K562 (cell line): ENCODE results near the gene CHST8. TPM values are rescaled to one million over a fixed set of nuclear protein-coding genes. Genes with fewer than 3 reads are reported as not detected.

Source experiments
- CHD1 ChIP-seq: fragments of 200-600 bp; sonication (generic); IDR thresholded peaks from one replicate; pipeline ENCODE4 v1.6.1; 2012; ENCODE audit warnings: mild to moderate bottlenecking, moderate library complexity, low read length, inconsistent platforms
- CTBP1 ChIP-seq: fragments of 450-650 bp; IDR thresholded peaks from 2 replicates; pipeline ENCODE4 v1.6.1; 2016; ENCODE audit warnings: borderline replicate concordance
- GATAD2B ChIP-seq: fragments of 450-650 bp; IDR thresholded peaks from 2 replicates; pipeline ENCODE4 v1.6.1; 2017; ENCODE audit warnings: mild to moderate bottlenecking, borderline replicate concordance
- JUND ChIP-seq, 2 experiments: IDR thresholded peaks; 2 replicates in 1 of 2; 3 replicates in 1 of 2; pipeline ENCODE4 v1.6.1; 2011; ENCODE audit warnings: borderline replicate concordance in 2 of 2, low read depth in 2 of 2, low read length in 2 of 2, improper control_type of control experiment in 1 of 2, missing biosample characterization in 1 of 2, missing genetic modification characterization in 1 of 2, missing genetic modification reagents in 1 of 2
- LCOR ChIP-seq: sonication (generic); formaldehyde crosslinking; IDR thresholded peaks from 2 replicates; pipeline ENCODE4 v1.8.0; 2022; ENCODE audit warnings: mild to moderate bottlenecking, missing genetic modification reagents
- MTA2 ChIP-seq: fragments of 450-650 bp; IDR thresholded peaks from 2 replicates; pipeline ENCODE4 v1.6.1; 2016; ENCODE audit warnings: low read depth
- PTTG1 ChIP-seq: fragments of 450-650 bp; IDR thresholded peaks from 2 replicates; pipeline ENCODE4 v1.6.1; 2016; ENCODE audit warnings: low read depth, mild to moderate bottlenecking, missing genetic modification characterization, missing compliant biosample characterization
- TARDBP ChIP-seq: fragments of 450-650 bp; IDR thresholded peaks from 2 replicates; pipeline ENCODE4 v1.6.1; 2016
- YBX1 ChIP-seq: fragments of 450-650 bp; IDR thresholded peaks from 2 replicates; pipeline ENCODE4 v1.7.1; 2016; ENCODE audit warnings: mild to moderate bottlenecking
- ZBTB8A ChIP-seq: fragments of 450-650 bp; IDR thresholded peaks from 2 replicates; pipeline ENCODE4 v1.6.1; 2018; ENCODE audit warnings: mild to moderate bottlenecking, moderate library complexity; ENCODE audit not compliant: partially characterized antibody
- ZNF263 ChIP-seq: sonication (generic); formaldehyde crosslinking; IDR thresholded peaks from 2 replicates; pipeline ENCODE4 v1.8.0; 2022; ENCODE audit warnings: mild to moderate bottlenecking, missing genetic modification reagents, borderline replicate concordance
- ZNF282 ChIP-seq: sonication (generic); formaldehyde crosslinking; IDR thresholded peaks from 2 replicates; pipeline ENCODE4 v1.8.1; 2023; ENCODE audit warnings: missing genetic modification reagents
- polyA plus RNA-seq, 8 experiments: library from polyadenylated mRNA; depleted of rRNA in 4 of 8; stranded (reverse) in 5 of 8; unstranded in 3 of 8; fragments of >200 nt; fragmentation: Nextera tagmentation in 2 of 8; fragmentation: Illumina TruSeq in 1 of 8; extraction: Ambion mirVana in 2 of 8; extraction: Trizol in 1 of 8; gene quantifications; 2 replicates each; pipeline versions ENCODE4 v1.2.1 to v1.2.3, GENCODE V29; 2011 to 2014; ENCODE audit warnings: inconsistent platforms in 1 of 8, missing spikeins in 1 of 8
- total RNA-seq, 7 experiments: library from RNA; depleted of rRNA in 6 of 7; stranded (reverse); fragments of >200 nt in 6 of 7; fragmentation: Illumina TruSeq in 2 of 7; extraction: Trizol in 2 of 7; gene quantifications; 2 replicates each; pipeline versions ENCODE4 v1.2.1 to v1.2.3, GENCODE V29; 2011 to 2021; ENCODE audit warnings: low replicate concordance in 1 of 7
- TF ChIP-seq, protein P1 (sequence below): fragments of 450-650 bp; formaldehyde crosslinking; IDR thresholded peaks from 2 replicates; pipeline ENCODE4 v1.4.0; 2022; ENCODE audit warnings: missing genetic modification characterization
- TF ChIP-seq, protein P2 (sequence below), 2 experiments: fragments of 150-350 bp in 1 of 2; IDR thresholded peaks; 2 replicates each; pipeline ENCODE4 v1.6.1; 2012 to 2016; ENCODE audit warnings: low read depth in 2 of 2, low read length in 2 of 2, mild to moderate bottlenecking in 1 of 2, moderate library complexity in 1 of 2
- TF ChIP-seq, protein P3 (sequence below), 3 experiments: IDR thresholded peaks in 2 of 3; conservative IDR thresholded peaks in 1 of 3; 2 replicates each; pipeline ENCODE4 v1.5.1; 2011 to 2012; ENCODE audit warnings: low read length in 3 of 3, mild to moderate bottlenecking in 3 of 3, control low read depth in 2 of 3, improper control_type of control experiment in 1 of 3, inconsistent platforms in 1 of 3, low read depth in 1 of 3, mixed read lengths in 1 of 3, moderate library complexity in 1 of 3; ENCODE audit not compliant: insufficient read depth in 2 of 3
- TF ChIP-seq, protein P4 (sequence below), 2 experiments: IDR thresholded peaks; 2 replicates each; pipeline ENCODE4 v1.6.1; 2012; ENCODE audit warnings: improper control_type of control experiment in 2 of 2, low read depth in 2 of 2, low read length in 2 of 2, borderline replicate concordance in 1 of 2

Gene CHST8
- total and polyA plus RNA-seq, 9 of the 15 experiments (the other 6 are each of a cell fraction or from before 2014, with no cell fraction given) = 0.11 TPM; not detected in 8

DNA sequence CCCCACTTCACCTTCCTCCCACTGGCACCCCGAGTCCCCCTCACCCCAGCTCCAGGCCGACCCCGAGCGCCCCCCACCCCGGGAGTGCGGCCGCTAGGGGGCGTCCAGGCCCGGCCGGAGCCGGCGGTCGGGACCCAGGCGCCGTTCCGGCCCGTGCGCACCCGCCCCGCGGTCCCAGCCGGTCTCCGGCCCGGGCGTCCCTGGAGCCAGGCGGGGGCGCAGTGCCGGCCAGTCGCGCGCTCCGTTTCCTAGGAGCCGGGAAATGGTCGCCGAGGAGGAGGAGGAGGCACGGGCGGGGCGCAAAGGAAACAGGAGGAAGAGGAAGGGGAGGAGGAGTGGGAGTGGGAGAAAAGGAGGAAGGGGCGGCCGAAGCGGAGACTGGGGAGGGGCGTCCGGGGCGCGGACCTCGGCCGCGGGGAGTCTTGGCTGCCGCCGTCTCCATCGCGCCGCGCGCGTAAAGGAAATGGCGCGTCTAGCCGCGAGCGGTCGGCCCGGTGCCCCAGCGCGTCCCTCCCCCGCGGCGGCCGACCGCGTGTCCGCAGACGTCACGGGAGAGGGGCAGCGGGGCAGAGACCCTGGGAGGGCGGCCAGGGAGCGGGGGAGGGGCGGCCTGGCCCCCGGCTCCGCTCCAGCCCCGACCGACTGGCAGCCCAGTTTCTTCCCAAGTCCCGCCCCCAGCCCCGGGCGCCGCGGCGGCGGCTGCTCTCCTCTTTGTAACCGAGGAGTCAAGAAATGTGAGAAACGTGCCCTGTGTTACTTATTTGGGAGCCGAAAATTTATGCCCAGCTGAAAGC lies 173.8 kb downstream of the CHST8 start (continued):
- TF ChIP-seq, protein P1, sequence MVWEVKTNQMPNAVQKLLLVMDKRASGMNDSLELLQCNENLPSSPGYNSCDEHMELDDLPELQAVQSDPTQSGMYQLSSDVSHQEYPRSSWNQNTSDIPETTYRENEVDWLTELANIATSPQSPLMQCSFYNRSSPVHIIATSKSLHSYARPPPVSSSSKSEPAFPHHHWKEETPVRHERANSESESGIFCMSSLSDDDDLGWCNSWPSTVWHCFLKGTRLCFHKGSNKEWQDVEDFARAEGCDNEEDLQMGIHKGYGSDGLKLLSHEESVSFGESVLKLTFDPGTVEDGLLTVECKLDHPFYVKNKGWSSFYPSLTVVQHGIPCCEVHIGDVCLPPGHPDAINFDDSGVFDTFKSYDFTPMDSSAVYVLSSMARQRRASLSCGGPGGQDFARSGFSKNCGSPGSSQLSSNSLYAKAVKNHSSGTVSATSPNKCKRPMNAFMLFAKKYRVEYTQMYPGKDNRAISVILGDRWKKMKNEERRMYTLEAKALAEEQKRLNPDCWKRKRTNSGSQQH (CRISPR knock-in tag) = no peak
- TF ChIP-seq CHD1 (peak; percentile 77), CTBP1 (peak; percentile 97), ZNF263 (0 out of 2 replicates have a peak, but pooled peaks have one; percentile 16), PTTG1 (no peak), LCOR (no peak), MTA2 (0 out of 2 replicates have a peak, but pooled peaks have one; percentile 36), ZBTB8A (no peak), YBX1 (no peak), ZNF282 (CRISPR knock-in tag) (0 out of 2 replicates have a peak, but pooled peaks have one; percentile 27), TARDBP (0 out of 2 replicates have a peak, but pooled peaks have one; percentile 26), GATAD2B (peak; percentile 93), JUND (IDR thresholded peaks at IDR 0.05; ENCODE audit: borderline replicate concordance, low read depth, low read length) (peak; percentile 54; the same call in 1 of the 2 replicates), JUND (tag; IDR thresholded peaks at IDR 0.05; ENCODE audit: borderline replicate concordance, low read depth, low read length) (no peak)
- TF ChIP-seq, protein P2, sequence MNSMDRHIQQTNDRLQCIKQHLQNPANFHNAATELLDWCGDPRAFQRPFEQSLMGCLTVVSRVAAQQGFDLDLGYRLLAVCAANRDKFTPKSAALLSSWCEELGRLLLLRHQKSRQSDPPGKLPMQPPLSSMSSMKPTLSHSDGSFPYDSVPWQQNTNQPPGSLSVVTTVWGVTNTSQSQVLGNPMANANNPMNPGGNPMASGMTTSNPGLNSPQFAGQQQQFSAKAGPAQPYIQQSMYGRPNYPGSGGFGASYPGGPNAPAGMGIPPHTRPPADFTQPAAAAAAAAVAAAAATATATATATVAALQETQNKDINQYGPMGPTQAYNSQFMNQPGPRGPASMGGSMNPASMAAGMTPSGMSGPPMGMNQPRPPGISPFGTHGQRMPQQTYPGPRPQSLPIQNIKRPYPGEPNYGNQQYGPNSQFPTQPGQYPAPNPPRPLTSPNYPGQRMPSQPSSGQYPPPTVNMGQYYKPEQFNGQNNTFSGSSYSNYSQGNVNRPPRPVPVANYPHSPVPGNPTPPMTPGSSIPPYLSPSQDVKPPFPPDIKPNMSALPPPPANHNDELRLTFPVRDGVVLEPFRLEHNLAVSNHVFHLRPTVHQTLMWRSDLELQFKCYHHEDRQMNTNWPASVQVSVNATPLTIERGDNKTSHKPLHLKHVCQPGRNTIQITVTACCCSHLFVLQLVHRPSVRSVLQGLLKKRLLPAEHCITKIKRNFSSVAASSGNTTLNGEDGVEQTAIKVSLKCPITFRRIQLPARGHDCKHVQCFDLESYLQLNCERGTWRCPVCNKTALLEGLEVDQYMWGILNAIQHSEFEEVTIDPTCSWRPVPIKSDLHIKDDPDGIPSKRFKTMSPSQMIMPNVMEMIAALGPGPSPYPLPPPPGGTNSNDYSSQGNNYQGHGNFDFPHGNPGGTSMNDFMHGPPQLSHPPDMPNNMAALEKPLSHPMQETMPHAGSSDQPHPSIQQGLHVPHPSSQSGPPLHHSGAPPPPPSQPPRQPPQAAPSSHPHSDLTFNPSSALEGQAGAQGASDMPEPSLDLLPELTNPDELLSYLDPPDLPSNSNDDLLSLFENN (IDR thresholded peaks at IDR 0.05; ENCODE audit: low read depth in 2 of 2, low read length in 2 of 2) = no peak
- TF ChIP-seq, protein P3, sequence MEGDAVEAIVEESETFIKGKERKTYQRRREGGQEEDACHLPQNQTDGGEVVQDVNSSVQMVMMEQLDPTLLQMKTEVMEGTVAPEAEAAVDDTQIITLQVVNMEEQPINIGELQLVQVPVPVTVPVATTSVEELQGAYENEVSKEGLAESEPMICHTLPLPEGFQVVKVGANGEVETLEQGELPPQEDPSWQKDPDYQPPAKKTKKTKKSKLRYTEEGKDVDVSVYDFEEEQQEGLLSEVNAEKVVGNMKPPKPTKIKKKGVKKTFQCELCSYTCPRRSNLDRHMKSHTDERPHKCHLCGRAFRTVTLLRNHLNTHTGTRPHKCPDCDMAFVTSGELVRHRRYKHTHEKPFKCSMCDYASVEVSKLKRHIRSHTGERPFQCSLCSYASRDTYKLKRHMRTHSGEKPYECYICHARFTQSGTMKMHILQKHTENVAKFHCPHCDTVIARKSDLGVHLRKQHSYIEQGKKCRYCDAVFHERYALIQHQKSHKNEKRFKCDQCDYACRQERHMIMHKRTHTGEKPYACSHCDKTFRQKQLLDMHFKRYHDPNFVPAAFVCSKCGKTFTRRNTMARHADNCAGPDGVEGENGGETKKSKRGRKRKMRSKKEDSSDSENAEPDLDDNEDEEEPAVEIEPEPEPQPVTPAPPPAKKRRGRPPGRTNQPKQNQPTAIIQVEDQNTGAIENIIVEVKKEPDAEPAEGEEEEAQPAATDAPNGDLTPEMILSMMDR (IDR thresholded peaks at IDR 0.05 in 2 of 3, conservative IDR thresholded peaks at IDR 0.05 in 1 of 3; ENCODE audit: insufficient read depth in 2 of 3, low read depth in 1 of 3, low read length in 3 of 3) = peak; percentile 55 to 92 (median 67)
- TF ChIP-seq, protein P4, sequence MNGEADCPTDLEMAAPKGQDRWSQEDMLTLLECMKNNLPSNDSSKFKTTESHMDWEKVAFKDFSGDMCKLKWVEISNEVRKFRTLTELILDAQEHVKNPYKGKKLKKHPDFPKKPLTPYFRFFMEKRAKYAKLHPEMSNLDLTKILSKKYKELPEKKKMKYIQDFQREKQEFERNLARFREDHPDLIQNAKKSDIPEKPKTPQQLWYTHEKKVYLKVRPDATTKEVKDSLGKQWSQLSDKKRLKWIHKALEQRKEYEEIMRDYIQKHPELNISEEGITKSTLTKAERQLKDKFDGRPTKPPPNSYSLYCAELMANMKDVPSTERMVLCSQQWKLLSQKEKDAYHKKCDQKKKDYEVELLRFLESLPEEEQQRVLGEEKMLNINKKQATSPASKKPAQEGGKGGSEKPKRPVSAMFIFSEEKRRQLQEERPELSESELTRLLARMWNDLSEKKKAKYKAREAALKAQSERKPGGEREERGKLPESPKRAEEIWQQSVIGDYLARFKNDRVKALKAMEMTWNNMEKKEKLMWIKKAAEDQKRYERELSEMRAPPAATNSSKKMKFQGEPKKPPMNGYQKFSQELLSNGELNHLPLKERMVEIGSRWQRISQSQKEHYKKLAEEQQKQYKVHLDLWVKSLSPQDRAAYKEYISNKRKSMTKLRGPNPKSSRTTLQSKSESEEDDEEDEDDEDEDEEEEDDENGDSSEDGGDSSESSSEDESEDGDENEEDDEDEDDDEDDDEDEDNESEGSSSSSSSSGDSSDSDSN (IDR thresholded peaks at IDR 0.05; ENCODE audit: borderline replicate concordance in 1 of 2, low read depth in 2 of 2, low read length in 2 of 2) = peak; percentile 97 to 98
